Naive thymus-derived CD4-positive, alpha-beta T cell (primary cell): ENCODE measurements around the gene ANKRD45. TPM values are rescaled to one million over a fixed set of nuclear protein-coding genes. Genes with fewer than 3 reads are reported as not detected.

Experiments used
- ATAC-seq: fragments of 150-1000 bp; cut with Tn5 transposase; 2 replicates; pipeline ENCODE4 v1.10.0; 2021; ENCODE audit warnings: mild to moderate bottlenecking, moderate library complexity
- CTCF ChIA-PET: fragments of 350-600 bp; sonication (Branson Sonifier 250); formaldehyde crosslinking; loops from one replicate; lab custom pipeline; 2021; ENCODE audit warnings: antibody characterized with exemption; lab: Charles Lee
- POLR2A ChIA-PET: fragments of 350-600 bp; sonication (Branson Sonifier 250); formaldehyde crosslinking; loops from one replicate; lab custom pipeline; 2021; ENCODE audit warnings: antibody characterized with exemption, inconsistent platforms; lab: Charles Lee
- DNase-seq, 9 donors: peaks; one replicate each; pipeline versions ENCODE4 v3.0.0 to v3.0.0-alpha.2; 2020 to 2022; ENCODE audit warnings: mixed read lengths in 1 of 9
- H3K27ac ChIP-seq: one replicate; pipeline ENCODE4 v1.7.0; 2013; ENCODE audit warnings: mild to moderate bottlenecking, low read depth, low read length, moderate library complexity
- H3K27me3 ChIP-seq, 2 donors: one replicate each; pipeline ENCODE4 v1.7.0; 2013; ENCODE audit warnings: low read length in 2 of 2, mild to moderate bottlenecking in 2 of 2, moderate library complexity in 2 of 2; ENCODE audit not compliant: control insufficient read depth in 2 of 2, insufficient read depth in 2 of 2
- H3K36me3 ChIP-seq, 3 experiments: 1 replicate in 2 of 3; 2 replicates in 1 of 3; pipeline ENCODE4 v1.7.0; 2013; ENCODE audit warnings: low read length in 3 of 3, mild to moderate bottlenecking in 3 of 3, moderate library complexity in 1 of 3; ENCODE audit not compliant: insufficient read depth in 3 of 3, control insufficient read depth in 2 of 3
- H3K4me1 ChIP-seq, 2 donors: one replicate each; pipeline ENCODE4 v1.7.0; 2013; ENCODE audit warnings: low read length in 2 of 2, mild to moderate bottlenecking in 2 of 2, moderate library complexity in 1 of 2; ENCODE audit not compliant: control insufficient read depth in 2 of 2, insufficient read depth in 2 of 2
- H3K4me3 ChIP-seq: 2 replicates; pipeline ENCODE4 v1.7.0; 2013; ENCODE audit warnings: mild to moderate bottlenecking, low read length
- H3K9me3 ChIP-seq, 3 experiments: 1 replicate in 2 of 3; 2 replicates in 1 of 3; pipeline ENCODE4 v1.7.0; 2013; ENCODE audit warnings: low read length in 3 of 3; ENCODE audit not compliant: control insufficient read depth in 2 of 3
- H3K27ac Mint-ChIP-seq, 9 donors: one replicate each; pipeline ENCODE4 v1.8.0; 2020 to 2022; ENCODE audit warnings: mixed read lengths in 9 of 9, mild to moderate bottlenecking in 8 of 9, moderate library complexity in 5 of 9, inconsistent platforms in 2 of 9
- H3K27me3 Mint-ChIP-seq, 5 donors: one replicate each; pipeline ENCODE4 v1.8.0; 2021 to 2022; ENCODE audit warnings: mixed read lengths in 5 of 5, mild to moderate bottlenecking in 1 of 5
- H3K36me3 Mint-ChIP-seq, 5 donors: one replicate each; pipeline ENCODE4 v1.8.0; 2020 to 2022; ENCODE audit warnings: mixed read lengths in 5 of 5, mild to moderate bottlenecking in 3 of 5, inconsistent platforms in 1 of 5
- H3K4me1 Mint-ChIP-seq, 7 donors: one replicate each; pipeline ENCODE4 v1.8.0; 2020 to 2022; ENCODE audit warnings: mixed read lengths in 7 of 7, mild to moderate bottlenecking in 3 of 7, inconsistent platforms in 1 of 7
- H3K4me3 Mint-ChIP-seq, 10 donors: one replicate each; pipeline ENCODE4 v1.8.0; 2020 to 2022; ENCODE audit warnings: mild to moderate bottlenecking in 10 of 10, mixed read lengths in 10 of 10, moderate library complexity in 6 of 10, inconsistent platforms in 2 of 10
- H3K9me3 Mint-ChIP-seq, 11 donors: one replicate each; pipeline ENCODE4 v1.8.0; 2020 to 2022; ENCODE audit warnings: mixed read lengths in 11 of 11, mild to moderate bottlenecking in 4 of 11, inconsistent platforms in 1 of 11, moderate library complexity in 1 of 11
- intact Hi-C, 2 donors: fragments of 100-400 bp; cut with micrococcal nuclease; formaldehyde crosslinking; loops; one replicate each; pipeline ENCODE4 v1.15.1; 2023
- polyA plus RNA-seq, 2 donors: library from polyadenylated mRNA; unstranded; fragments of 300-500 nt; fragmentation: Illumina TruSeq; gene quantifications; one replicate each; pipeline ENCODE4 v1.2.3, GENCODE V29; 2021
- total RNA-seq, 6 experiments: library from RNA in 5 of 6; stranded (reverse) in 5 of 6; gene quantifications; 1 replicate in 5 of 6; 2 replicates in 1 of 6; pipeline ENCODE4 v1.2.3 and lab custom pipeline; 2021 to 2026

The ANKRD45 gene
- not detected for total RNA-seq
- not detected for polyA plus RNA-seq
- total RNA-seq (lab: John Stamatoyannopoulos, UW) = not detected

- H3K4me1 ChIP-seq = no peaks in the 10 kb centered on the region
- Mint-ChIP-seq H3K27me3 (peaks cover 32 to 54% (median 49%) of the 10 kb centered on the region in 5 donors), H3K4me3 (peak within 1 kb of the TSS in 8 of 10 donors; percentile 32 to 74 (median 66)), H3K27ac (peak within 1 kb of the TSS in 1 of 9 donors; percentile 29), H3K4me1 (peaks cover 5 to 14% (median 7%) of the 10 kb centered on the region in 7 donors), H3K36me3 (peaks cover 0 to 6% (median 2%) of the 10 kb centered on the region in 5 donors), H3K9me3 (peaks cover 0 to 4% (median 0%) of the 10 kb centered on the region in 11 donors)
- no peaks in the 10 kb centered on the region for H3K27me3 ChIP-seq
- no peak for ATAC-seq
- no peaks in the 10 kb centered on the region for H3K36me3 ChIP-seq
- no peaks in the 10 kb centered on the region for H3K9me3 ChIP-seq
- ChIA-PET CTCF (no interaction called here), POLR2A (no interaction called here)
- intact Hi-C loops = no loop called here
- H3K27ac ChIP-seq = no peak within 1 kb of the TSS
- H3K4me3 ChIP-seq = no peak within 1 kb of the TSS
- DNase-seq = peak in 3 of 9 donors; percentile 4 to 15 (median 10)
These were observed at the start of gene ANKRD45 for GRCh38 chr1:173669491-173669941. ANKRD45 (minus strand) TSS chr1:173669851; CDS start chr1:173659418, 10,433 bp downstream.

GRCh38 chr1:173717238-173717637, 47.6 kb upstream of the ANKRD45 start:
- Histone ChIP-seq H3K36me3 (peaks cover 0 to 6% (median 4%) of the 10 kb centered on the region in 3 experiments), H3K4me1 (peaks cover 11 to 18% of the 10 kb centered on the region in 2 donors), H3K27ac (no peak overlapping the region), H3K4me3 (no peak overlapping the region), H3K9me3 (no peaks in the 10 kb centered on the region), H3K27me3 (no peaks in the 10 kb centered on the region)
- ChIA-PET POLR2A (interaction anchor here (0.6 to 0.7 kb wide), 2 partner anchors 15 to 1294 kb away, joined by 3 read pairs; no protein-coding TSS in a partner anchor), CTCF (interaction anchor here (0.6 to 0.7 kb wide), 2 partner anchors 287 to 1027 kb away, joined by 3 to 5 read pairs; no protein-coding TSS in a partner anchor)
- DNase-seq (no peak), ATAC-seq (no peak)
- Mint-ChIP-seq H3K27ac (peak overlapping the region in 4 of 9 donors; percentile 2 to 71 (median 45)), H3K9me3 (peaks cover 0 to 3% (median 0%) of the 10 kb centered on the region in 11 donors), H3K4me3 (peak overlapping the region; percentile 36 to 96 (median 64)), H3K27me3 (peaks cover 0 to 14% (median 0%) of the 10 kb centered on the region in 5 donors), H3K36me3 (peaks cover 0 to 42% (median 30%) of the 10 kb centered on the region in 5 donors), H3K4me1 (peaks cover 30 to 68% (median 50%) of the 10 kb centered on the region in 7 donors)
- intact Hi-C loops = loop anchor here (5.0 to 10.0 kb wide), 5 partner anchors 55 to 1972 kb away; partner anchors contain the start of genes MRPS14 (in 1 of the 2), PIGC (in 1 of the 2) and VAMP4 (in 1 of the 2)

GRCh38 chr1:173715538-173715844, 45.8 kb upstream of the ANKRD45 start:
- peak overlapping the region; percentile 78 for H3K27ac ChIP-seq
- peak overlapping the region; percentile 77 for H3K4me3 ChIP-seq
- no peaks in the 10 kb centered on the region for H3K9me3 ChIP-seq
- Mint-ChIP-seq H3K4me1 (peaks cover 19 to 53% (median 41%) of the 10 kb centered on the region in 7 donors), H3K4me3 (peak overlapping the region; percentile 90 to 100 (median 96)), H3K27me3 (peaks cover 12 to 27% (median 14%) of the 10 kb centered on the region in 5 donors), H3K27ac (peak overlapping the region; percentile 89 to 99 (median 94)), H3K36me3 (peaks cover 3 to 27% (median 13%) of the 10 kb centered on the region in 5 donors), H3K9me3 (peaks cover 0 to 3% (median 0%) of the 10 kb centered on the region in 11 donors)
- CTCF ChIA-PET = interaction anchor here (0.8 to 1.9 kb wide), 3 partner anchors 153 to 286 kb away, joined by 3 to 9 read pairs (median 4); partner anchors contain the start of gene ZBTB37
- DNase-seq (no peak), ATAC-seq (no peak)
- no peaks in the 10 kb centered on the region for H3K27me3 ChIP-seq
- POLR2A ChIA-PET = interaction anchor here (0.6 to 2.7 kb wide), 7 partner anchors 8 to 1265 kb away, joined by 3 to 34 read pairs (median 4); partner anchors contain the start of genes CENPL, DARS2, GAS5 and PRDX6
- peaks cover 0 to 4% (median 0%) of the 10 kb centered on the region in 3 experiments for H3K36me3 ChIP-seq
- intact Hi-C loops = loop anchor here (1.0 to 10.0 kb wide), 8 partner anchors 57 to 1971 kb away; partner anchors contain the start of genes CENPL (in 1 of the 2), DARS2 (in 1 of the 2), MRPS14 (in 1 of the 2) and PIGC (in 1 of the 2)
- H3K4me1 ChIP-seq = peaks cover 11 to 18% of the 10 kb centered on the region in 2 donors

- POLR2A ChIA-PET = interaction anchor here (0.6 to 2.7 kb wide), 13 partner anchors 8 to 1933 kb away, joined by 3 to 34 read pairs (median 4); partner anchors contain the start of genes CENPL, DARS2, GAS5 and METTL13
- ATAC-seq (peak; percentile 98), DNase-seq (peak; percentile 60 to 92 (median 89))
- CTCF ChIA-PET = interaction anchor here (0.8 to 1.9 kb wide), 5 partner anchors 153 to 896 kb away, joined by 3 to 9 read pairs (median 4); partner anchors contain the start of gene ZBTB37
- Mint-ChIP-seq H3K36me3 (peaks cover under 1 to 22% (median 7%) of the 10 kb centered on the region in 5 donors), H3K4me3 (peak within 1 kb of the TSS; percentile 90 to 100 (median 96)), H3K27me3 (peaks cover 14 to 32% (median 19%) of the 10 kb centered on the region in 5 donors), H3K4me1 (peaks cover 14 to 48% (median 35%) of the 10 kb centered on the region in 7 donors), H3K27ac (peak within 1 kb of the TSS; percentile 89 to 99 (median 94)), H3K9me3 (peaks cover 0 to 3% (median 0%) of the 10 kb centered on the region in 11 donors)
- Histone ChIP-seq H3K36me3 (peaks cover 0 to 4% (median 0%) of the 10 kb centered on the region in 3 experiments), H3K27ac (peak within 1 kb of the TSS; percentile 78), H3K9me3 (no peaks in the 10 kb centered on the region), H3K27me3 (no peaks in the 10 kb centered on the region), H3K4me1 (peaks cover 11 to 18% of the 10 kb centered on the region in 2 donors), H3K4me3 (peak within 1 kb of the TSS; percentile 77)
- intact Hi-C loops = loop anchor here (1.0 to 10.0 kb wide), 17 partner anchors 57 to 1970 kb away; partner anchors contain the start of genes CENPL (in 2 of the 2), DARS2 (in 2 of the 2), MRPS14 (in 2 of the 2) and PRDX6 (in 2 of the 2)
These were observed 45.3 kb upstream of the ANKRD45 start, which contains the start of gene KLHL20 for GRCh38 chr1:173714759-173715537. KLHL20 (plus strand) TSS chr1:173714981; CDS start chr1:173716044, 1,063 bp downstream.

GRCh38 chr1:173714441-173714758, 44.7 kb upstream of the ANKRD45 start:
- H3K4me1 Mint-ChIP-seq = peaks cover 12 to 44% (median 31%) of the 10 kb centered on the region in 7 donors
- DNase-seq (no peak), ATAC-seq (no peak)
- H3K4me3 ChIP-seq = peak overlapping the region; percentile 77
- H3K27me3 Mint-ChIP-seq = peaks cover 15 to 36% (median 21%) of the 10 kb centered on the region in 5 donors
- peaks cover 0 to 3% (median 0%) of the 10 kb centered on the region in 11 donors for H3K9me3 Mint-ChIP-seq
- peak overlapping the region; percentile 90 to 100 (median 96) for H3K4me3 Mint-ChIP-seq
- H3K27ac ChIP-seq = peak overlapping the region; percentile 78
- peaks cover 0 to 4% (median 0%) of the 10 kb centered on the region in 3 experiments for H3K36me3 ChIP-seq
- H3K9me3 ChIP-seq = no peaks in the 10 kb centered on the region
- H3K27me3 ChIP-seq = peaks cover 0 to under 1% of the 10 kb centered on the region in 2 donors
- intact Hi-C loops = loop anchor here (1.0 to 10.0 kb wide), 16 partner anchors 110 to 1970 kb away; partner anchors contain the start of genes MRPS14 (in 2 of the 2), PRDX6 (in 2 of the 2), RABGAP1L (in 2 of the 2) and RC3H1 (in 2 of the 2)
- ChIA-PET POLR2A (interaction anchor here (0.7 to 2.7 kb wide), 10 partner anchors 9 to 1933 kb away, joined by 3 to 34 read pairs (median 4); partner anchors contain the start of genes DARS2, GAS5, METTL13 and PRDX6), CTCF (interaction anchor here (0.8 to 1.9 kb wide), 3 partner anchors 285 to 895 kb away, joined by 3 to 9 read pairs (median 4); no protein-coding TSS in a partner anchor)
- H3K36me3 Mint-ChIP-seq = peaks cover 0 to 22% (median 7%) of the 10 kb centered on the region in 5 donors
- peaks cover 11 to 18% of the 10 kb centered on the region in 2 donors for H3K4me1 ChIP-seq
- H3K27ac Mint-ChIP-seq = peak overlapping the region; percentile 89 to 99 (median 94)
